Adrenal gland (tissue), 12 donors: ENCODE measurements around the gene TPRG1L. TPM values are rescaled to one million over a fixed set of nuclear protein-coding genes. Genes with fewer than 3 reads are reported as not detected.

ENCODE experiments used
- DNase-seq, 7 donors: peaks; one replicate each; pipeline ENCODE4 v3.0.0-alpha.2; 2019 to 2020
- H3K27ac ChIP-seq, 5 donors: fragments of 200-600 bp; sonication (generic) in 4 of 5; 1 replicate in 3 of 5; 2 replicates in 2 of 5; pipeline versions ENCODE4 v1.5.1 to v1.8.0; 2016 to 2020; ENCODE audit warnings: mild to moderate bottlenecking in 1 of 5
- H3K27me3 ChIP-seq: fragments of 200-600 bp; 2 replicates; pipeline ENCODE4 v1.8.0; 2021
- H3K36me3 ChIP-seq, 2 donors: fragments of 200-600 bp; replicated peaks in 1 of 2; 1 replicate in 1 of 2; 2 replicates in 1 of 2; pipeline versions ENCODE4 v1.5.1 to v1.8.0; 2018 to 2022
- H3K4me1 ChIP-seq, 2 donors: fragments of 200-600 bp; replicated peaks in 1 of 2; 1 replicate in 1 of 2; 2 replicates in 1 of 2; pipeline versions ENCODE4 v1.5.1 to v1.8.0; 2018 to 2021
- H3K4me3 ChIP-seq, 4 donors: fragments of 200-600 bp; sonication (generic) in 3 of 4; one replicate each; pipeline ENCODE4 v1.5.1; 2016 to 2018
- H3K9me3 ChIP-seq, 3 donors: fragments of 200-600 bp; sonication (generic) in 1 of 3; replicated peaks in 1 of 3; 1 replicate in 2 of 3; 2 replicates in 1 of 3; pipeline versions ENCODE4 v1.5.1 to v1.8.0; 2016 to 2021
- POLR2A ChIP-seq, 2 donors: fragments of 450-650 bp; IDR thresholded peaks; one replicate each; pipeline ENCODE4 v1.6.1; 2017; ENCODE audit warnings: antibody characterized with exemption in 2 of 2, mild to moderate bottlenecking in 2 of 2, moderate library complexity in 1 of 2
- WGBS, 4 donors: extraction: QIAGEN DNeasy Blood & Tissue Kit in 2 of 4; methylation state at CpG; one replicate each; pipeline versions ENCODE4 v1.1.5 to v1.1.7; 2013 to 2017; 5-methylcytosine and 5-hydroxymethylcytosine counted together
- intact Hi-C, 2 donors: fragments of 100-400 bp; cut with DNase I; formaldehyde crosslinking; loops; one replicate each; pipeline versions ENCODE4 v1.14.1 to v1.15.0; 2022 to 2023
- polyA plus RNA-seq, 3 donors: library from polyadenylated mRNA; stranded (reverse); fragments of 200-250 nt in 2 of 3; fragments of 350-450 nt in 1 of 3; fragmentation: Illumina TruSeq in 1 of 3; extraction: RNeasy Lipid Tissue Mini Kit (QIAGEN cat#74804) in 1 of 3; gene quantifications; one replicate each; pipeline ENCODE4 v1.2.3, GENCODE V29; 2013 to 2014
- total RNA-seq, 9 donors: library from RNA; depleted of rRNA in 4 of 9; stranded (reverse); fragments of >200 nt in 4 of 9; fragments of 120-200 nt in 1 of 9; fragmentation: NEBNext Ultra II Directional in 1 of 9; extraction: Animal tissue kit (Norgen Biotek cat#: 25700) in 1 of 9; gene quantifications; one replicate each; pipeline versions ENCODE4 v1.1.0 to v1.2.4, GENCODE V29; 2013 to 2023
- TF ChIP-seq, protein P1 (sequence below), 6 experiments: fragments of 450-650 bp in 4 of 6; fragments of 200-600 bp in 2 of 6; sonication (generic) in 1 of 6; IDR thresholded peaks; 1 replicate in 5 of 6; 2 replicates in 1 of 6; pipeline versions ENCODE4 v1.5.1 to v1.8.0; 2016 to 2021; ENCODE audit warnings: antibody characterized with exemption in 6 of 6, mild to moderate bottlenecking in 2 of 6, moderate library complexity in 1 of 6
- donor health status: healthy with polysubstance abuse.
- donor health status: Bipolar disorder and iron deficiency.
- donor health status: DM: yes; HTN: yes; CAD: no.
- donor health status: DM: no; HTN: no; CAD: no.
- donor health status: DM: no; HTN: no; CAD: no.
- donor health status: DM: yes; HTN: yes; CAD: no.

TPRG1L gene
- total and polyA plus RNA-seq, 12 donors = 15.8 to 52.1 (median 41.4) TPM

GRCh38 chr1:3616861-3617260, 8.0 kb upstream of the TPRG1L start:
- Histone ChIP-seq H3K27me3 (peaks cover 3% of the 10 kb centered on the region), H3K4me3 (no peak overlapping the region), H3K9me3 (no peaks in the 10 kb centered on the region), H3K4me1 (peaks cover 0 to 3% of the 10 kb centered on the region in 2 donors), H3K36me3 (no peaks in the 10 kb centered on the region), H3K27ac (no peak overlapping the region)
- 52 to 73% (median 68%) methylated on average over 5 to 9 of the region's 9 CpGs; no CpG with 5 or more reads in 1 of the 4 donors for WGBS, 4 donors
- no peak for DNase-seq
- TF ChIP-seq, protein P1, sequence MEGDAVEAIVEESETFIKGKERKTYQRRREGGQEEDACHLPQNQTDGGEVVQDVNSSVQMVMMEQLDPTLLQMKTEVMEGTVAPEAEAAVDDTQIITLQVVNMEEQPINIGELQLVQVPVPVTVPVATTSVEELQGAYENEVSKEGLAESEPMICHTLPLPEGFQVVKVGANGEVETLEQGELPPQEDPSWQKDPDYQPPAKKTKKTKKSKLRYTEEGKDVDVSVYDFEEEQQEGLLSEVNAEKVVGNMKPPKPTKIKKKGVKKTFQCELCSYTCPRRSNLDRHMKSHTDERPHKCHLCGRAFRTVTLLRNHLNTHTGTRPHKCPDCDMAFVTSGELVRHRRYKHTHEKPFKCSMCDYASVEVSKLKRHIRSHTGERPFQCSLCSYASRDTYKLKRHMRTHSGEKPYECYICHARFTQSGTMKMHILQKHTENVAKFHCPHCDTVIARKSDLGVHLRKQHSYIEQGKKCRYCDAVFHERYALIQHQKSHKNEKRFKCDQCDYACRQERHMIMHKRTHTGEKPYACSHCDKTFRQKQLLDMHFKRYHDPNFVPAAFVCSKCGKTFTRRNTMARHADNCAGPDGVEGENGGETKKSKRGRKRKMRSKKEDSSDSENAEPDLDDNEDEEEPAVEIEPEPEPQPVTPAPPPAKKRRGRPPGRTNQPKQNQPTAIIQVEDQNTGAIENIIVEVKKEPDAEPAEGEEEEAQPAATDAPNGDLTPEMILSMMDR (IDR thresholded peaks at IDR 0.05) = no peak
- TF ChIP-seq POLR2A (IDR thresholded peaks at IDR 0.05) = no peak
- intact Hi-C loops = loop anchor here (2.0 to 5.0 kb wide), 2 partner anchors 50 to 52 kb away; no protein-coding TSS in a partner anchor

- no peaks in the 10 kb centered on the region for H3K9me3 ChIP-seq
- WGBS, 4 donors = 71 to 77% (median 73%) methylated on average over 5 to 18 of the region's 18 CpGs
- H3K27ac ChIP-seq = no peak overlapping the region
- DNase-seq = no peak
- no peaks in the 10 kb centered on the region for H3K36me3 ChIP-seq
- H3K27me3 ChIP-seq = peaks cover 3% of the 10 kb centered on the region
- peaks cover 0 to 6% of the 10 kb centered on the region in 2 donors for H3K4me1 ChIP-seq
- intact Hi-C loops = loop anchor here (2.0 to 5.0 kb wide), 3 partner anchors 51 to 125 kb away; no protein-coding TSS in a partner anchor
- no peak overlapping the region for H3K4me3 ChIP-seq
- TF ChIP-seq, protein P1 (IDR thresholded peaks at IDR 0.05) = no peak
- no peak for TF ChIP-seq POLR2A (IDR thresholded peaks at IDR 0.05)
Measured at GRCh38 chr1:3617806-3618345, 6.9 kb upstream of the TPRG1L start.

- 56 to 72% (median 63%) methylated on average over 5 to 9 of the region's 9 CpGs for WGBS, 4 donors
- intact Hi-C loops = loop anchor here (2.0 to 5.0 kb wide), 2 partner anchors 51 to 126 kb away; no protein-coding TSS in a partner anchor
- TF ChIP-seq, protein P1 (IDR thresholded peaks at IDR 0.05) = no peak
- no peak for TF ChIP-seq POLR2A (IDR thresholded peaks at IDR 0.05)
- Histone ChIP-seq H3K27me3 (peaks cover 3% of the 10 kb centered on the region), H3K9me3 (no peaks in the 10 kb centered on the region), H3K27ac (no peak overlapping the region), H3K4me1 (peaks cover 6 to 12% of the 10 kb centered on the region in 2 donors), H3K36me3 (no peaks in the 10 kb centered on the region), H3K4me3 (no peak overlapping the region)
- DNase-seq = no peak
Measured at GRCh38 chr1:3618531-3618880, 6.3 kb upstream of the TPRG1L start.

DNA sequence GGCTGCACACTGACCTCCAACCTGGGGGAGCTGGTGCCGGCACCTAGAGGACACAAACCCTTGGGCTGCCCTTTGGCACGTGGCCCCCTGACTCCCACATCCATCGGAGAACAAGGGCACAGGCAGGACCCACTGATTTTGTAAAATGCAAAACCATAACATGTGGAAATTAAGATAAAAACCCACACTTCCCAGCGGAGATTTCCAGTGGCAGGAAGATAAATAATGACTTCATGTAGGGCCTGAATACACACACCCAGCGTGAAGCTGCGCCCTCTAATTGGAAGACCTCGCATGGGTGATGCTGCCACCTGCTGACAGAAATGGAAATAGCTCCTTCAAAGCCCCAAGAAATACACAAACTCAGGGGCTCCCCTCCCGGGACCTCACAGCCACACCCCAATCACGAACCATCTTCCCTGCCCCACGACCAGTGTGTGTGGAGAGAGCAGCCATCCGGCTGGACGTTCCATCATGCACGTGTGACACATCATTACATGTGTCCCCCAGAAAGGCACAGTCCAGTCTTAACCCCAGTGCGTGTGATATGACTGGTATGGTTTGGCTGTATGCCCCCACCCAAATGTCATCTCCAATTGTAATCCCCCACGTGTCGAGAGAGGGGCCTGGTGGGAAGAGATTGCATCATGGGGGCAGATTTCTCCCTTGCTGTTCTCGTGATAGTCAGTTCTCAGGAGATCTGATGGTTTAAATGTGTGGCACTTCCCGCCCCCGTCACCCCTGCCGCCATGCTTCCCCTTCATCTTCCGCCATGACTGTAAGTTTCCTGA, 5.7 kb upstream of the TPRG1L start:
- Histone ChIP-seq H3K4me3 (no peak overlapping the region), H3K4me1 (peaks cover 10 to 18% of the 10 kb centered on the region in 2 donors), H3K27ac (no peak overlapping the region), H3K27me3 (peaks cover 3% of the 10 kb centered on the region), H3K9me3 (no peaks in the 10 kb centered on the region), H3K36me3 (no peaks in the 10 kb centered on the region)
- 13 to 30% (median 18%) methylated on average over 12 to 21 of the region's 21 CpGs for WGBS, 4 donors
- intact Hi-C loops = loop anchor here (2.0 to 5.0 kb wide), 2 partner anchors 52 to 126 kb away; no protein-coding TSS in a partner anchor
- TF ChIP-seq POLR2A (IDR thresholded peaks at IDR 0.05) = no peak
- TF ChIP-seq, protein P1 (IDR thresholded peaks at IDR 0.05) = peak; percentile 59 to 87 (median 74)
- DNase-seq = peak; percentile 61 to 88 (median 77)
